ENCODE data around the gene PSMB8.

Gene PSMB8

GRCh38 chr6:32868257-32868788 lies 24.5 kb upstream of the PSMB8 start:
- peak; percentile 85 to 93 (median 87) for DNase-seq
- no peaks in the 10 kb centered on the region for H3K36me3 ChIP-seq (ENCODE audit: control insufficient read depth in 4 of 4, insufficient read depth in 4 of 4, low read length in 3 of 4)
- no peaks in the 10 kb centered on the region for H3K9me3 ChIP-seq (ENCODE audit: control extremely low read depth in 1 of 5, control insufficient read depth in 4 of 5, insufficient read depth in 2 of 5, low read depth in 1 of 5, low read length in 4 of 5)
- CTCF ChIA-PET = interaction anchor here (0.7 to 9.7 kb wide), 31 partner anchors 9 to 623 kb away, joined by 3 to 115 read pairs (median 4); partner anchors contain the start of genes HLA-DMA, PSMB8, PSMB9 and TAP1
- H3K4me3 ChIP-seq (ENCODE audit: control insufficient read depth in 1 of 7, extremely low read depth in 1 of 7, insufficient read depth in 4 of 7, low read depth in 2 of 7, low read length in 6 of 7) = no peak overlapping the region
- peaks cover 11 to 21% (median 13%) of the 10 kb centered on the region in 4 experiments for H3K4me1 ChIP-seq (ENCODE audit: control extremely low read depth in 1 of 4, control insufficient read depth in 4 of 4, insufficient read depth in 4 of 4, low read length in 3 of 4)
- POLR2A ChIA-PET = interaction anchor here (0.6 to 1.5 kb wide), 3 partner anchors 22 to 85 kb away, joined by 3 to 4 read pairs (median 3); partner anchors contain the start of genes HLA-DMA and TAP2
- no peak overlapping the region for H3K27ac ChIP-seq (ENCODE audit: insufficient read depth in 1 of 2, low read depth in 1 of 2, low read length in 2 of 2, poor library complexity in 1 of 2, severe bottlenecking in 2 of 2)
- 0% methylated on average over 1 of the region's 5 CpGs for WGBS (ENCODE audit: insufficient coverage)
- H3K27me3 ChIP-seq (replicated peaks in 2 of 5; ENCODE audit: control insufficient read depth in 4 of 5, insufficient read depth in 5 of 5, low read length in 4 of 5) = peaks cover 0 to 2% (median 0%) of the 10 kb centered on the region in 5 experiments

GRCh38 chr6:32867554-32868256 lies 23.9 kb upstream of the PSMB8 start:
- H3K27ac ChIP-seq (ENCODE audit: insufficient read depth in 1 of 2, low read depth in 1 of 2, low read length in 2 of 2, poor library complexity in 1 of 2, severe bottlenecking in 2 of 2) = no peak overlapping the region
- peaks cover 11 to 21% (median 13%) of the 10 kb centered on the region in 4 experiments for H3K4me1 ChIP-seq (ENCODE audit: control extremely low read depth in 1 of 4, control insufficient read depth in 4 of 4, insufficient read depth in 4 of 4, low read length in 3 of 4)
- POLR2A ChIA-PET = interaction anchor here (0.9 to 1.5 kb wide), 3 partner anchors 22 to 86 kb away, joined by 3 to 4 read pairs (median 3); partner anchors contain the start of genes HLA-DMA and TAP2
- CTCF ChIA-PET = interaction anchor here (0.7 to 9.7 kb wide), 28 partner anchors 9 to 622 kb away, joined by 3 to 115 read pairs (median 4); partner anchors contain the start of genes HLA-DMA, PSMB8, PSMB9 and TAP1
- 59% methylated on average over 4 of the region's 8 CpGs for WGBS (ENCODE audit: insufficient coverage)
- no peak for DNase-seq
- H3K4me3 ChIP-seq (ENCODE audit: control insufficient read depth in 1 of 7, extremely low read depth in 1 of 7, insufficient read depth in 4 of 7, low read depth in 2 of 7, low read length in 6 of 7) = peak overlapping the region in 1 of 7 experiments; percentile 48
- H3K36me3 ChIP-seq (ENCODE audit: control insufficient read depth in 4 of 4, insufficient read depth in 4 of 4, low read length in 3 of 4) = no peaks in the 10 kb centered on the region
- no peaks in the 10 kb centered on the region for H3K9me3 ChIP-seq (ENCODE audit: control extremely low read depth in 1 of 5, control insufficient read depth in 4 of 5, insufficient read depth in 2 of 5, low read depth in 1 of 5, low read length in 4 of 5)
- peaks cover 0 to 2% (median 0%) of the 10 kb centered on the region in 5 experiments for H3K27me3 ChIP-seq (replicated peaks in 2 of 5; ENCODE audit: control insufficient read depth in 4 of 5, insufficient read depth in 5 of 5, low read length in 4 of 5)

GRCh38 chr6:32867022-32867477 lies 23.2 kb upstream of the PSMB8 start:
- 0% methylated on average over 1 of the region's 3 CpGs for WGBS (ENCODE audit: insufficient coverage)
- ChIA-PET CTCF (interaction anchor here (0.9 to 9.7 kb wide), 15 partner anchors 11 to 453 kb away, joined by 3 to 115 read pairs (median 13); partner anchors contain the start of genes HLA-DMA, PSMB8, PSMB9 and TAP1), POLR2A (interaction anchor here (0.5 to 1.5 kb wide), 3 partner anchors 12 to 28 kb away, joined by 3 to 4 read pairs (median 3); partner anchors contain the start of gene TAP2)
- Histone ChIP-seq H3K36me3 (ENCODE audit: control insufficient read depth in 4 of 4, insufficient read depth in 4 of 4, low read length in 3 of 4) (no peaks in the 10 kb centered on the region), H3K27me3 (replicated peaks in 2 of 5; ENCODE audit: control insufficient read depth in 4 of 5, insufficient read depth in 5 of 5, low read length in 4 of 5) (peaks cover 0 to 2% (median 0%) of the 10 kb centered on the region in 5 experiments), H3K27ac (ENCODE audit: insufficient read depth in 1 of 2, low read depth in 1 of 2, low read length in 2 of 2, poor library complexity in 1 of 2, severe bottlenecking in 2 of 2) (peak overlapping the region in 1 of 2 experiments; percentile 23), H3K4me1 (ENCODE audit: control extremely low read depth in 1 of 4, control insufficient read depth in 4 of 4, insufficient read depth in 4 of 4, low read length in 3 of 4) (peaks cover 11 to 21% (median 13%) of the 10 kb centered on the region in 4 experiments), H3K9me3 (ENCODE audit: control extremely low read depth in 1 of 5, control insufficient read depth in 4 of 5, insufficient read depth in 2 of 5, low read depth in 1 of 5, low read length in 4 of 5) (no peaks in the 10 kb centered on the region), H3K4me3 (ENCODE audit: control insufficient read depth in 1 of 7, extremely low read depth in 1 of 7, insufficient read depth in 4 of 7, low read depth in 2 of 7, low read length in 6 of 7) (peak overlapping the region in 2 of 7 experiments; percentile 33 to 48)
- DNase-seq = peak in 2 of 3 donors; percentile 60 to 63

GRCh38 chr6:32865724-32866443 lies 22.0 kb upstream of the PSMB8 start:
- Histone ChIP-seq H3K27ac (ENCODE audit: insufficient read depth in 1 of 2, low read depth in 1 of 2, low read length in 2 of 2, poor library complexity in 1 of 2, severe bottlenecking in 2 of 2) (no peak overlapping the region), H3K9me3 (ENCODE audit: control extremely low read depth in 1 of 5, control insufficient read depth in 4 of 5, insufficient read depth in 2 of 5, low read depth in 1 of 5, low read length in 4 of 5) (no peaks in the 10 kb centered on the region), H3K27me3 (replicated peaks in 2 of 5; ENCODE audit: control insufficient read depth in 4 of 5, insufficient read depth in 5 of 5, low read length in 4 of 5) (peaks cover 0 to 2% (median 0%) of the 10 kb centered on the region in 5 experiments), H3K36me3 (ENCODE audit: control insufficient read depth in 4 of 4, insufficient read depth in 4 of 4, low read length in 3 of 4) (peaks cover 0 to 4% (median 2%) of the 10 kb centered on the region in 4 experiments), H3K4me3 (ENCODE audit: control insufficient read depth in 1 of 7, extremely low read depth in 1 of 7, insufficient read depth in 4 of 7, low read depth in 2 of 7, low read length in 6 of 7) (no peak overlapping the region), H3K4me1 (ENCODE audit: control extremely low read depth in 1 of 4, control insufficient read depth in 4 of 4, insufficient read depth in 4 of 4, low read length in 3 of 4) (peaks cover 11 to 21% (median 13%) of the 10 kb centered on the region in 4 experiments)
- no peak for DNase-seq
- POLR2A ChIA-PET = no interaction called here
- CTCF ChIA-PET = interaction anchor here (2.8 to 9.7 kb wide), 4 partner anchors 12 to 40 kb away, joined by 13 to 115 read pairs (median 34); partner anchors contain the start of genes PSMB8, PSMB9, TAP1 and TAP2
- 58% methylated on average over 6 of the region's 10 CpGs for WGBS (ENCODE audit: insufficient coverage)

GRCh38 chr6:32862725-32863124 lies 18.9 kb upstream of the PSMB8 start:
- H3K27me3 ChIP-seq (replicated peaks in 2 of 5; ENCODE audit: control insufficient read depth in 4 of 5, insufficient read depth in 5 of 5, low read length in 4 of 5) = no peaks in the 10 kb centered on the region
- no peak overlapping the region for H3K27ac ChIP-seq (ENCODE audit: insufficient read depth in 1 of 2, low read depth in 1 of 2, low read length in 2 of 2, poor library complexity in 1 of 2, severe bottlenecking in 2 of 2)
- ChIA-PET CTCF (interaction anchor here (0.9 to 9.7 kb wide), 3 partner anchors 8 to 24 kb away, joined by 3 to 115 read pairs (median 13); partner anchors contain the start of genes PSMB9, TAP1 and TAP2), POLR2A (no interaction called here)
- peaks cover 8 to 19% (median 11%) of the 10 kb centered on the region in 4 experiments for H3K4me1 ChIP-seq (ENCODE audit: control extremely low read depth in 1 of 4, control insufficient read depth in 4 of 4, insufficient read depth in 4 of 4, low read length in 3 of 4)
- H3K9me3 ChIP-seq (ENCODE audit: control extremely low read depth in 1 of 5, control insufficient read depth in 4 of 5, insufficient read depth in 2 of 5, low read depth in 1 of 5, low read length in 4 of 5) = no peaks in the 10 kb centered on the region
- DNase-seq = no peak
- 92% methylated on average over 2 of the region's 3 CpGs for WGBS (ENCODE audit: insufficient coverage)
- peaks cover 3 to 28% (median 11%) of the 10 kb centered on the region in 4 experiments for H3K36me3 ChIP-seq (ENCODE audit: control insufficient read depth in 4 of 4, insufficient read depth in 4 of 4, low read length in 3 of 4)
- H3K4me3 ChIP-seq (ENCODE audit: control insufficient read depth in 1 of 7, extremely low read depth in 1 of 7, insufficient read depth in 4 of 7, low read depth in 2 of 7, low read length in 6 of 7) = no peak overlapping the region

- no peak for DNase-seq
- Histone ChIP-seq H3K4me1 (ENCODE audit: control extremely low read depth in 1 of 4, control insufficient read depth in 4 of 4, insufficient read depth in 4 of 4, low read length in 3 of 4) (peaks cover 0 to 4% (median under 1%) of the 10 kb centered on the region in 4 experiments), H3K27me3 (replicated peaks in 2 of 5; ENCODE audit: control insufficient read depth in 4 of 5, insufficient read depth in 5 of 5, low read length in 4 of 5) (no peaks in the 10 kb centered on the region), H3K36me3 (ENCODE audit: control insufficient read depth in 4 of 4, insufficient read depth in 4 of 4, low read length in 3 of 4) (peaks cover 3 to 35% (median 15%) of the 10 kb centered on the region in 4 experiments), H3K9me3 (ENCODE audit: control extremely low read depth in 1 of 5, control insufficient read depth in 4 of 5, insufficient read depth in 2 of 5, low read depth in 1 of 5, low read length in 4 of 5) (no peaks in the 10 kb centered on the region), H3K27ac (ENCODE audit: insufficient read depth in 1 of 2, low read depth in 1 of 2, low read length in 2 of 2, poor library complexity in 1 of 2, severe bottlenecking in 2 of 2) (no peak overlapping the region), H3K4me3 (ENCODE audit: control insufficient read depth in 1 of 7, extremely low read depth in 1 of 7, insufficient read depth in 4 of 7, low read depth in 2 of 7, low read length in 6 of 7) (no peak overlapping the region)
- ChIA-PET POLR2A (no interaction called here), CTCF (interaction anchor here (5.1 kb wide), 1 partner anchor 22 kb away, joined by 52 read pairs; the partner anchor contains the start of gene TAP2)
- no CpG with 5 or more reads among the region's 1 CpG for WGBS (ENCODE audit: insufficient coverage)
Observed at GRCh38 chr6:32860674-32861073, 16.8 kb upstream of the PSMB8 start.
